Sciatic nerve (tissue), 2 donors: ENCODE measurements around the gene TRMT61A. TPM values are rescaled to one million over a fixed set of nuclear protein-coding genes. Genes with fewer than 3 reads are reported as not detected.
"Not testable (repeated sequence)": the region's sequence is repeated elsewhere in the genome, so short reads cannot be mapped to it uniquely, and the experiment has no call there.

ENCODE experiments used
- ATAC-seq: fragments of 200-7000 bp; cut with Tn5 transposase; one replicate; pipeline ENCODE4 v1.9.1; 2020; ENCODE audit warnings: mild to moderate bottlenecking, moderate library complexity
- DNase-seq: peaks from one replicate; pipeline ENCODE4 v3.0.0-alpha.2; 2020; ENCODE audit warnings: low spot score
- intact Hi-C: fragments of 100-400 bp; cut with DNase I; formaldehyde crosslinking; loops from one replicate; pipeline ENCODE4 v1.14.2; 2022
- total RNA-seq: library from RNA; stranded (reverse); fragmentation: NEBNext Ultra II Directional; extraction: Animal tissue kit (Norgen Biotek cat#: 25700); gene quantifications from one replicate; pipeline ENCODE4 v1.2.1, GENCODE V29; 2021
- donor health status: DM: no; HTN: no; CAD: no.
- donor health status: DM: no; HTN: no; CAD: no.

Gene TRMT61A
- total RNA-seq, 1 donor from 2014 or later: 12.4 TPM

GRCh38 chr14:103520269-103520656 lies 8.7 kb upstream of the TRMT61A start:
- DNase-seq: no peak
- no peak for ATAC-seq
- intact Hi-C loops: no loop called here

- DNase-seq: peak; percentile 85
- peak; percentile 40 for ATAC-seq
- intact Hi-C loops: no loop called here
These were observed 8.1 kb upstream of the TRMT61A start for GRCh38 chr14:103520657-103521437.

GRCh38 chr14:103521438-103521950 lies 7.5 kb upstream of the TRMT61A start:
- no peak for DNase-seq
- intact Hi-C loops: no loop called here
- ATAC-seq: peak; percentile 2

- intact Hi-C loops: no loop called here
- no peak for DNase-seq
- no peak for ATAC-seq
These were observed 6.9 kb upstream of the TRMT61A start for GRCh38 chr14:103521951-103522563.

- no peak for DNase-seq
- no peak for ATAC-seq
- intact Hi-C loops: no loop called here
These were observed 6.1 kb upstream of the TRMT61A start, which contains the start of gene CKB for GRCh38 chr14:103522649-103523574. Gene CKB (minus strand): TSS chr14:103522830. CDS start chr14:103522493, 337 bp downstream.

GRCh38 chr14:103523575-103523954 lies 5.4 kb upstream of the TRMT61A start:
- DNase-seq (no peak), ATAC-seq (no peak)
- intact Hi-C loops: no loop called here

- no peak for ATAC-seq
- intact Hi-C loops: no loop called here
- no peak for DNase-seq
These were observed 4.7 kb upstream of the TRMT61A start for GRCh38 chr14:103524002-103524935.

- ATAC-seq, DNase-seq, intact Hi-C loops: not testable (repeated sequence)
These were observed 3.4 kb upstream of the TRMT61A start for GRCh38 chr14:103525430-103526246.

- no peak for DNase-seq
- no peak for ATAC-seq
- intact Hi-C loops: no loop called here
These were observed 2.6 kb upstream of the TRMT61A start for GRCh38 chr14:103526247-103526913.

- DNase-seq: no peak
- no peak for ATAC-seq
- intact Hi-C loops: no loop called here
These were observed 2.1 kb upstream of the TRMT61A start for GRCh38 chr14:103526914-103527248.

GRCh38 chr14:103527408-103528145 lies 1.4 kb upstream of the TRMT61A start:
- no peak for DNase-seq
- intact Hi-C loops: no loop called here
- peak; percentile 1 for ATAC-seq

- peak; percentile 61 for ATAC-seq
- peak; percentile 64 for DNase-seq
- intact Hi-C loops: no loop called here
These were observed 830 bp upstream of the TRMT61A start for GRCh38 chr14:103528146-103528586.

- intact Hi-C loops: no loop called here
- no peak for ATAC-seq
- DNase-seq: no peak
These were observed 678 bp downstream of the TRMT61A start for GRCh38 chr14:103529383-103530365.

- intact Hi-C loops: no loop called here
- ATAC-seq (no peak), DNase-seq (no peak)
These were observed 1.4 kb downstream of the TRMT61A start for GRCh38 chr14:103530390-103530789.

GRCh38 chr14:103530831-103531230 lies 1.8 kb downstream of the TRMT61A start:
- intact Hi-C loops: no loop called here
- ATAC-seq: no peak
- DNase-seq: no peak
